ENCODE results near the gene GAPVD1.

The GAPVD1 gene

GRCh38 chr9:125241000-125241862, 20.4 kb upstream of the GAPVD1 start, which contains the start of gene HSPA5:
TSS of gene HSPA5 (minus strand) at chr9:125241343. CDS start at chr9:125241126, 217 bp downstream.
- H3K4me3 ChIP-seq (ENCODE audit: low read depth, low read length), result peak within 1 kb of the TSS; percentile 73
- no peak for TF ChIP-seq CTCF (IDR thresholded peaks at IDR 0.05; ENCODE audit: low read depth, low read length, missing control alignments)
- peak; percentile 99 for DNase-seq (ENCODE audit: low read depth)

- no peak for TF ChIP-seq CTCF (IDR thresholded peaks at IDR 0.05; ENCODE audit: low read depth, low read length, missing control alignments)
- H3K4me3 ChIP-seq (ENCODE audit: low read depth, low read length), result peak overlapping the region; percentile 73
- no peak for DNase-seq (ENCODE audit: low read depth)
Measured at GRCh38 chr9:125241863-125242739, 19.5 kb upstream of the GAPVD1 start.

GRCh38 chr9:125243792-125244260, 17.8 kb upstream of the GAPVD1 start:
- TF ChIP-seq CTCF (IDR thresholded peaks at IDR 0.05; ENCODE audit: low read depth, low read length, missing control alignments), result no peak
- no peak for DNase-seq (ENCODE audit: low read depth)
- no peak overlapping the region for H3K4me3 ChIP-seq (ENCODE audit: low read depth, low read length)

- no peak for DNase-seq (ENCODE audit: low read depth)
Measured at GRCh38 chr9:125246261-125246667, 15.4 kb upstream of the GAPVD1 start.

GRCh38 chr9:125254231-125254630, 7.4 kb upstream of the GAPVD1 start:
- DNase-seq (ENCODE audit: low read depth), result no peak
- no peak for TF ChIP-seq CTCF (IDR thresholded peaks at IDR 0.05; ENCODE audit: low read depth, low read length, missing control alignments)

More at GRCh38 chr9:125246261-125246667, 15.4 kb upstream of the GAPVD1 start:
- TF ChIP-seq CTCF (IDR thresholded peaks at IDR 0.05; ENCODE audit: low read depth, low read length, missing control alignments), result no peak
- no peak overlapping the region for H3K4me3 ChIP-seq (ENCODE audit: low read depth, low read length)

GRCh38 chr9:125255781-125256391, 5.7 kb upstream of the GAPVD1 start:
- no peak overlapping the region for H3K4me3 ChIP-seq (ENCODE audit: low read depth, low read length)
- no peak for DNase-seq (ENCODE audit: low read depth)
- TF ChIP-seq CTCF (IDR thresholded peaks at IDR 0.05; ENCODE audit: low read depth, low read length, missing control alignments), result peak; percentile 29

More at GRCh38 chr9:125254231-125254630, 7.4 kb upstream of the GAPVD1 start:
- H3K4me3 ChIP-seq (ENCODE audit: low read depth, low read length), result no peak overlapping the region
